NCI-H2029 treated with DMSO at 0.1 percent for 48 hours (cell line): ENCODE measurements around the gene FASTK.
A peak's percentile ranks its signal among the peaks of the same experiment; 100 is the strongest.
"Not testable (repeated sequence)": the region's sequence is repeated elsewhere in the genome, so short reads cannot be mapped to it uniquely, and the experiment has no call there.

ENCODE experiments used
- DNase-seq: peaks from one replicate; lab custom pipeline; 2025; lab: John Stamatoyannopoulos, UW

The FASTK gene

DNA sequence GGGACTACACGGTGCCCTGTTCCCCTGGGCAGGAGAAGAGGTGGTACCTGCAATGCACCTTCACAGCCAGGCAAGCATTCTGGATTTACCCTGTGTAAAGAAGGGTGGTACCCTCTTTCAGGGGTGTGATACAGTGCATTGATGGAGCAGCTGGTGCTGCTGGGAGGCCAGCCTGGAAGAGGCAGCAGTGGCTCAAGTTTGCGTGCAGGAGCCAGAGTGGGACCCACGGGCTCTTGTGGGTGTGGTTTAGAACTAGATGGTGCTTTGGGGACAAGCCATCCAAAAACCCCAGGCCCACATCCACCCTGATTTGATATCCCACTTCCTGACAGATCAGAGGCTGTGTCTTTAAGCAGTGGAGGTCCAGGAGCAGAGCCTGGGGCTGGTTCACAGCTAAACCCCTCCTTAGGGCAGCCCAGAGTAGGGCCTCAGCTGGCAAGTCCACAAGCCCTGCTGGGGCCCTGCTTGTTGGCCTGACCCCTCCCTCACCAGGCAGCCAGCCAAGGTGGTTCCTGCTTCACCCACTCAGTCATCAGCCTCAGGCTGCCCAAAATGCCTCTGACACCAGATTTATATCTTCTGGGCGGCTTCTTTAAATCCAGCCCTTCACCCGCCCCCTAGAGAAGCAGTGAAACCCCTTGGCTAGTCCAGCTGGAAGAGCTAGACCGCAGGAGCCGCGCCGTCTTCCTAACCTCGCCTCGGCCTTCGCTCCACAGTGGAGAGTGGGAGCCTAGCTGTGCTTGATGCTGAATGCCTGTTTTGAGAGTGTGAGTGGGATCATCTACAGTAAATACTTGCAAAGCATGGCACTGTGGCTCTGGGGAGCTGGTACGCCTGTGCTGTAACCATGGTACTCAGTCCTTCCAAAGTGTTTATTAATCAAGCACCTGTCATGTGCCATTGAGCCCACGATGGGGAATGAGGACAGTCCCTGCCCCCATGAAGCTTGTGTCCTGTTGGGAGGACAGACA is 33.7 kb downstream of the FASTK start:
- no peak for DNase-seq

DNA sequence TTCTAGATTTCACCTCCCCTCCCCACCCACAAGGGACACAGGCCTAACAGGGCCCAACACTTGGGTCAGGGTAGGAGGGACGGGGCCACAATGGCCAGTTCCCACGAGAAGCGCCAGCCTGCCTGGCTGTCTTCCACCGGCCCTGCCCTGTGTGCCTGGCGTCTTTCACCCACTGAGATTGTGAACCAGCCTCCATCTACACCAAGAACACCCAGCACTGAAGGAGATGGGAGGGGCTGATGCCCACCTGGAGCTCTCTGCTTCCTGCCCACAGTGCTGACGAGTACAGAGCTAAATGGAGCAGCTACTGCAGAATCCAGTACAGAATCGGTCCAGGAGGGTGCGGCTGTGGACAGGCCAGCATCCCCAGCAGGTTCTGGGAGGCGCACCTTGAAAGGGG is 34.6 kb downstream of the FASTK start:
- DNase-seq = no peak

DNA sequence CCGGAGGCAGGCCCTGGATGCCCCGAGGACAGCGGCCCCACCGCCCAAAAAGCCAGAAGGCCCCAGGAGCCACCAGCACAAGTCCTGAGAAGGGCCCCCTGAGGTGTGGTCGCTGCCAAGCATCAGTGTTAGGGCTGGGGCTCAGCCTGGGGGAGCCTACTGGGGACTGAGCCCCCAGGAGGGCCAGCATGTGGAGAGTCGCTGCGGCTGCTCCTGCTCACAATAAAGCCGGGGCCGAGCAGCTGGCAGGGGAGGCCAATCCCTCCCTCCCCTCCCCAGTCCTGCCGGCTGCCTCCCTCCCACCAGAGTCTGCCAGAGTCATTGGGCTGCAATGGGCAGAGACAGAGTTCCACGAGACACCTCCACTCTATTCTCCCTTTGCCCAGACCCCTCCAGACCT is 35.3 kb downstream of the FASTK start:
- no peak for DNase-seq

DNA sequence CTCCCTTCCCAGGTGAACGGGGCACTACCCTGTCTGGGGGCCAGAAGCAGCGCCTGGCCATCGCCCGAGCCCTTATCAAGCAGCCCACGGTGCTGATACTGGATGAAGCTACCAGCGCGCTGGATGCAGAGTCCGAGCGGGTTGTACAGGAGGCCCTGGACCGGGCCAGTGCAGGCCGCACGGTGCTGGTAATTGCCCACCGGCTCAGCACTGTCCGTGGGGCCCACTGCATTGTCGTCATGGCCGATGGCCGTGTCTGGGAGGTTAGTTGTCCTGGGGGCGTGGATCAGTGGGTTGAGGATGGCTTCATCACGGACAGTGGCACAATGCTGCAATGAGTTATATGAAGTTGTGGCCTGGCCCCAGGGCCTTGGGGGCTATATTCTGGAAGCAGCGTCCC is 36.6 kb downstream of the FASTK start:
- no peak for DNase-seq

DNA sequence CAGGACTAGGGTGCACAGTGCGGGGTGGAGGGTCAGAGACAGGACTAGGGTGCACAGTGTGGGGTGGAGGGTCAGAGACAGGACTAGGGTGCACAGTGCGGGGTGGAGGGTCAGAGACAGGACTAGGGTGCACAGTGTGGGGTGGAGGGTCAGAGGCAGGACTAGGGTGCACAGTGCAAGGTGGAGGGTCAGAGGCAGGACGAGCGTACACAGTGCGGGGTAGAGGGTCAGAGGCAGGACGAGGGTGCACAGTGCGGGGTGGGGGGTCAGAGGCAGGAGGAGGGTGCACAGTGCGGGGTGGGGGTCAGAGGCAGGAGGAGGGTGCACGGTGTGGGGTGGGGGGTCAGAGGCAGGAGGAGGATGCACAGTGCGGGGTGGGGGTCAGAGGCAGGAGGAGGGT is 37.2 kb downstream of the FASTK start:
- not testable (repeated sequence) for DNase-seq

DNA sequence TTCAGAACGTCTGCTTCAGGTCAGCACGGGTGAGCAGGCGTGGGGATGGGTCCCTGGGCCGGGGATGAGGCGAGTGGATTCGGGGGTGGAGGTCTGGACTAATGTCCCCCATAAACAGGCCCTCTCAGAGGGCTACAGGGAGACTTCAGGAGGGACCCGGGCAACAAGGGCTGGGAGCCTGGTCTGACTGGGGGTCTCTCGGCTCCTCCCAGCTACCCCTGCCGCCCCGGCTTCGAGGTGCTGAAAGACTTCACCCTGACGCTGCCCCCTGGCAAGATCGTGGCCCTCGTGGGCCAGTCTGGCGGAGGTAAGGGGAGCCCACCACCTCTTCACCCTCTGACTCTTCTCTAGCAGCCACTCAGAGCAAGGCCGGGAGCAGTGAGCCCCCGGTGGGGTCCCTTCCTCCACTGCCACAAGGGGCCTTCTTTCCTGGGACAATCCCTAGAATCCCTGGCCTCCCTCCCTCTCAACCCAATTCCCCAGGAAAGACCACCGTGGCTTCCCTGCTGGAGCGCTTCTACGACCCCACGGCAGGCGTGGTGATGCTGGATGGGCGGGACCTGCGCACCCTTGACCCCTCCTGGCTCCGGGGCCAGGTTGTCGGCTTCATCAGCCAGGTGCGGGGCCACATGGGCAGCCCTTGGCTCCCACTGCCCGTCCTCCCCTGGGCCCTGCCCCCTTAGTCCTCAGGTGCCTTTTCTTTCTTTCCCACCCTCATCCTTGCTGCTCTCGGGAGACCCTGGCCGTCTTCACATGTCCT is 39.8 kb downstream of the FASTK start:
- no peak for DNase-seq

DNA sequence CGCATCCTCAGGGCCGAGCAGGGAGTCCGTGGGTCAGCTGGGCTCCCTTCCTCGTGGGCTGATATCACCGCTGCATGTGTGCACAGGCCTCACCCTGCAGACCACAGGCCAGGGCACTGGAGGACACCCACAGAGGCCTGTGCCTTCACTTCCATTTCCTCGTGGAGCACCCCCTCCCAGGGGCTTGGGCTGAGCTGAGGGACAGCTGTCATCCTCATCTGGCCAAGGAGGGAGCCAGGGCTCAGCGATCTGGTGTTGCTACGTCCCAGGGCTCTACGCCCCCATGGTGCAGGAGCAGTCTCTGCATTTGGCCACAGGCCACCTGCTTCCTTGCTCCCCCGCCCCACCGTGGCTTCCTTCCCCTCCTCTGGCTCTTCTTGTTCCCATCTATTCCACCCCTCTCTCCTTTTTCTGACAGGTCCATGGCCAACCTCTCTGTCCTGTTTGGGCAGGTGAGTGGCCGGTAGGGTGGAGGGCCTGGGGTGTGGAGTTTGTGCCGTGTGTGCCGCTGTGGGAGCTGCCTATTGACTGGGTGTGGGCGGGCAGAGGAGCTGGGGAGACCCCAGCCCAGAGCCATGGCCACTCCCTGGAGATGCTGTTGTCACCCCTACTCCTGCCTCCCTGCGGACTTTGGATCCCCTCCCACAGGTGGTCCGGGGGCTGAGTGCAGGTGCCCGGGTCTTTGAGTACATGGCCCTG is 40.6 kb downstream of the FASTK start:
- DNase-seq = no peak

DNA sequence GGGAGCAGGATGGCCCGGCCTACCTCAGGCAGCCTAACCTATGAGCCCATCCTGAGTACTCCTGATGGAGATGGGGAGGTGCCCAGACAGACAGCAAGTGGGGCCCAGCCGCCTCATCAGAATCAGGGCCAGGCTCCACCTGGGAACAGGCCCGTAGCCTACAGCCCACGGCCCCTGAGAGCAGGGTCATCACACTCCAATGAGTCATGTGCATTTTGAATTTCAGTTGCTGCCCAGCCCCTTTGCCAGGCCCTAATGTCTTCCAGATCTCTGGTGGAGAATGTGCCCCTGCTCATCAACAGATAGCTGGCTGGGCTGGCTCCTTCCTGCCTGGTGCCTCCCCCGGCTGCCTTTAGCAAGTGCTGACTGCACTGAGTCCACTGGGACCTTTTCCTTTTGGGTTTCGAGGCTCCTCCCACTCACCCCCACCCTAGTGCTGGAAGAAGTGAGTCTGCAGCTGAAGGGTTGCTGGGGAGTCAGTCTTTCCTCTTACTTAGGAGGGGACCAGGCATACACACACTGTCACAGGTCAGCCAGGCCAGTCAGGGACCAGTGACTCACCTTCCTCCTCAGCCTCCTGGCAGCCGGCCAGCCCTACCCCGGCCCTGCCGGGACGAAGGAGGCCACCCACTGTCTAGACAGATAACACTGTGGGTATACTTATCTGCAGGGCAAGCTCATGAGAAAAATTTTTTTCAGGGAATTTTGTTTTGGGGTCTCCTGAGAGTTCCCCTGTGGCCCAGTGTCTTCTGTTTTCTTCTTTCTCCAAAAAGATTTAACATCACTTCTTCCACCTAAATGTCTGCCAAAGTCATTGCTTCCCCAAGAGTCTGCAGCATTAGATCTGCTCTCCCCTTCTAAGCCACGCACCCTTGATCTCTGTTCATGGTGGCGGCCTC is 41.4 kb downstream of the FASTK start:
- no peak for DNase-seq

DNA sequence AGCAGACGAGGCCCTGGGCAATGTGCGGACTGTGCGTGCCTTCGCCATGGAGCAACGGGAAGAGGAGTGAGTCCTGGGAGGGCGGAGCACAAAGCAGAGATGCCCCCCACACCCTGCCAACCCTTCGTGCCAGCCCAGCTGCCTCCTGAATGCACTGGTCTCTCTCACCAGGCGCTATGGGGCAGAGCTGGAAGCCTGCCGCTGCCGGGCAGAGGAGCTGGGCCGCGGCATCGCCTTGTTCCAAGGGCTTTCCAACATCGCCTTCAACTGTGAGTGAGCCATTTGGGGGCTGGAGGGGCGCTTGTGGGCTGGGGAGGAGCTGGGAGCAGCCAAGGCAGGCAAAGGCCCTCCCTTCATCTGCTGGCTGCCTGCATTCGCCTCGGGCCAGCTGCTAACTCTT is 44.7 kb downstream of the FASTK start:
- no peak for DNase-seq

DNA sequence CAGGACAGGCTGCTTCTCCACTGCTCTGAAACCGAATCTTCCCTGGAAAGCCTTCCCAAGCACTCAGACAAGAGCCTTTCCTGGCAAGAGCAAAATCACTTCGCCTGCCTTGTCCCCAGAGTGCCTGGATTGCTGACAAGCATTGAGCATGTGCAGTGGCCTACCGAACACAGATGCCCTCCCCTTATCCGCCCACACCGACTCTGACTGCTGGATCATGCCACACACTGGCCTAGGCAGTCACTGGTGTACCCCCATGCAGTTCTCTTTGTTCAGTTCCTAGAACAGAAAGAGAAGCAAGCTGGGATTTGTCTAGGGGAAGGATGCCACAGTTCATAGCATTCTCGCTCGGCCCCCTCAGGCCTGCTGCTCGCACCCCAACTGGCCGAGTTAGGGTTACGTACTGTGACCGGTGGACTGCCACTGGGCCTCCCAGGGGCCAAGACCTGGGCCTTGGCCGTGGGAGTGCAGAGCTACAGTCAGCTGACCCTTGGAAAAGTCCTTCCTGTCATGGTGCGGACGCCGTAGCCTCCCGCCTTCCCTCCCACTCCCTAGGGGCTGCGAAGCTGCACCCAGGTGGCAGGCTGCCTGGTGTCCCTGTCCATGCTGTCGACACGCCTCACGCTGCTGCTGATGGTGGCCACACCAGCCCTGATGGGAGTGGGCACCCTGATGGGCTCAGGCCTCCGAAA is 45.4 kb downstream of the FASTK start:
- no peak for DNase-seq

DNA sequence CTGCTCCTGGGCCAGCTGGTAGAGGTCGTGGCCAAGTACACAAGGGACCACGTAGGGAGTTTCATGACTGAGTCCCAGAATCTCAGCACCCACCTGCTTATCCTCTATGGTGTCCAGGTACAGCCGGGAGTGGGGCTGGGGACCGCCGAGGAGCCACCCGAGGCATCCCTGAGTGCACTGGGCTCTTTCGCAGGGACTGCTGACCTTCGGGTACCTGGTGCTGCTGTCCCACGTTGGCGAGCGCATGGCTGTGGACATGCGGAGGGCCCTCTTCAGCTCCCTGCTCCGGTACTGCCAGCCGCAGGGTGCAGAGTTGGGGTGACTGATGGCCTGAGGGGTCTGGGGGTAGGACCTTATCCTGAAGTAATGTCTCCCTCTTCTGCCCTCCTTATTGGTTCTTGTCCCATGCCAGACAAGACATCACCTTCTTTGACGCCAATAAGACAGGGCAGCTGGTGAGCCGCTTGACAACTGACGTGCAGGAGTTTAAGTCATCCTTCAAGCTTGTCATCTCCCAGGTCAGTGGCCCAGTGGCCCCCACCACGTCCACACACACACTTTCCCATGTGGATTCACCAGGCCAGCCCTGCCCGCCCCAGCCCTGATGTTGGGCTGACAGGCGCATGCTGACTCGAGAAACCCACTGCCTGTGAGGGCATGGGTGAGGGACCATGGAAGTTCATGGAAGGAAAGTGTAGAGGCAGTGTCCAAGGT is 46.1 kb downstream of the FASTK start:
- no peak for DNase-seq

DNA sequence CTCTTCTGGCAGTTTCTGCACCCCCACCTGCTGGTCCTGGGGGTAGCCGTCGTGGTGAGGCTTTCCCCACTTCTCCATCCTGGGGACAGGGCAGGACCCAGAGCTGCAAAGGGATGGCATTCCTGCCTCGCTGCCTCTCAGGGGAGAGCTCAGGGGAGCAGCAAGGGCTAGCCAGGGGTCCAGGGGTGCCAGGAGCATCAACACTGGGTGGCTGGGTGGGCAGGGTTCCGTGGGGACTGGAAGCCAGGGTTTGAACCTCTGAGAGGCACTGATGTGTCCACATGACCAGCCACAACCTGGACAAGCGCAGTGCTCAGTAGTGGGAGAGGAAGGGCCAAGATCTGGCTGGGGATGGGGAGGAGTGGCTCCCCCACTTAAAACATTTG is 46.8 kb downstream of the FASTK start:
- no peak for DNase-seq

DNA sequence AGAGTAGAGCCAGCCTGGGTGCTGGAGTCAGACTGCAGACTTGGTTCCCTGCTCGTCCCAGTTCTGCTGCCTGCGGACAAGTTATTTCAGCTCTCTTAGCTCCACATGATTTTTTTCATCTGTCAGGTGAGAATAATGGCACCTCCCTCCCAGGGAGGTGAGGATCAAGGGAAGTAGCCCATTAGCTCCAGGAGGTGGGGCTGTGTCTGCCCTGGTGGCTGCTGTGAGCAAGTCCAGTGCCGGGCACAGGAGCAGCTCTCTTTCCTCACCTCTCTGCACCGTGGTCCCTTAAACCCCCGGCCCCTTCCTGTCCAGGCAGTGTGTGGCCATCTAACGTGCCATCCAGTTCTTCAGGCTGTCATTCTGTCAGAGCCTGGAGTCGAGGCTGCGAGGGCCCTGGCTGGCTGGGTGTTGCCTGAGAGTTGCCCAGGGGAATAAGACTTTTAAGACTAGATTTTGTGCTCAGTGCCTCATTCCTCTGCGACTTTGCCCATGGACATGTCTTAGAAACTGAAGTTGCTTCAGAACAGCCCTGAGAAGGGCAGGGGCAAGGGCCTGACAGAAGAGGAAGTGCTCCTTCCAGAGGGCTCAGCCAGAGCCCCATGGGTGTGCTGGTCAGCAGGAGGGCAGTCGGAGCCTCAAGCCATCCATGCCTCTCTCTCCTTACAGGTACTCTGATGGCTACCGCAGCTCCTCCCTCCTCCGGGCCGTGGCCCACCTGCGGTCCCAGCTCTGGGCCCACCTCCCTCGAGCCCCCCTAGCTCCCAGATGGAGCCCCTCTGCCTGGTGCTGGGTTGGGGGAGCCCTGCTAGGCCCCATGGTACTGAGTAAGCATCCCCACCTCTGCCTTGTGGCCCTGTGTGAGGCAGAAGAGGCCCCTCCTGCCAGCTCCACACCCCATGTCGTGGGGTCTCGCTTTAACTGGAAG is 47.4 kb downstream of the FASTK start:
- DNase-seq = no peak

DNA sequence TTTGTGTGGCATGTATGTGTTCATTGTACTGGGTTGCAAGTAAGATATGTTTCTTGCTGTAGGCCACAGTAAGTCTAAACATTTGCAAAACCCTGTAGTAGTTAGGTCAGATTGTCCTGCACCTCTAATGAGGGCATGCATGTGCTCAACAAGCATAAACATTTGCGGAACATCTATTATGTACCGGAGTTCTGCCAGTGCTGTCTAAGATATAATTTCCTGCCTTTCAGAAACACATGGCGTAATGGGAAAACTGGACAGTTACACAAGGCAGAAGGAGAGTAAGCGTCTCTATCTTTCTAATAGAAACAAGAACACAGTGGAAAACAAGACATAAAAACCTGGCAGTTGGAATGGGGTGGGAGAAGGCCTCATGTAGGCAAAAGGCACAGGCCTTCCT is 49.6 kb downstream of the FASTK start:
- DNase-seq = no peak

DNA sequence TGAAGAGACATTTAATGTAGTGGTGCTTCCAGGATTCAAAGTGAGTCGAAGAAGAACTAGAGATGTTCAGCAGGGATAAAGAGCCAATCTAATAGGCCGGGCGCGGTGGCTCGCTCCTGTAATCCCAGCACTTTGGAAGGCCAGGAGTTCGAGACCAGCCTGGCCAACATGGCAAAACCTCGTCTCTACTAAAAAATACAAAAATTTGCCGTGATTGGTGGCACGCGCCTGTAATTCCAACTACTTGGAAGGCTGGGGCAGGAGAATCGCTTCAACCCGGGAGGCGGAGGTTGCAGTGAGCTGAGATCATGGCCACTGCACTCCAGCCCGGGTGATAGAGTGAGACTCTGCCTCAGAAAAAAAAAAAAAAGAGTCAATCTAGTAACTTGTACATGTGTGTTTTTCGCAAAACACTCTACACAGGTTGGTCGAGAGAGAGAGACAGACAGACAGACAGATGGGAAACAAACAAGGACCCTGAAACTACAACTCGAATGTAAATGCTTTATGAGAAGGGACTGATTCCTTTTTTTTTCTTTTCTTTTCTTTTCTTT is 51.6 kb downstream of the FASTK start:
- no peak for DNase-seq

DNA sequence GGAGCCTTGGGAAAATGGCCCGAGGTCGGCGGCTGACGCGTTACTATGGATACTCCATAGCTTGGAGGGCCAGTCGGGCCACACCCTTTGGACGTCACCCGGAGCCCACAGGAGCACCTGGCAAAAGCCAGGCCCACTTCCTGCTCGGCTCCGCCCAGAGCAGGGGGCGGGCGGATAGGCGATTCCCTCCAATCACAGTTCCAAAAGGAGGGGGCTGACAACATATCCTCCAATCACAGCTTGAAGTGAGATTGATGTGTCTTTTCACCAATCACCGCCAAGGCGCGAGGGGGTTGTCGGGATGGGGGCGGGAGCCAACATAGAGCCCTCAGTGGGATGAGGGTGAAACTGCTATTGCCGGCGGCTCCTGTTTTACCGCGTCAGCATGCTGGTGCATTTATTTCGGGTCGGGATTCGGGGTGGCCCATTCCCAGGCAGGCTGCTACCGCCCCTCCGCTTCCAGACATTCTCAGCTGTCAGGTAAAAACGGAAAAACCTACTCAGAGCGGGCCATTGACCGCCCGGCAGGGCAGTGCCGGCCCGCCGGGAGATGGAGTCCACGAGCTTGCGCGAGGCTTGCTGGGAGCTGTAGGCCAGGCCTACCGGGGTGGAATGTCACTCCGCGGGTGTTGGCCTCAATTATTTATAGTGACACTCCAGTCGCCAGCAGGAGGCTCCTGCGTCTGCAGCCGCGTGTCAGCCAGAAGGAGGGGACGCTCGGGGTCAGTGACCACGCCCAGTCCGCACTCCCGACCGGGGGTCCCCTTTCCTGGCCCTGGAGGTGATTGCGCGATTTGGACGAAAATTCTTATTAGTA is 52.3 kb downstream of the FASTK start, which contains the start of gene ABCB8:
ABCB8 (plus strand) TSS at position 320 of the 817 bp plus-strand sequence; CDS start at position 386, 66 bp downstream.
- DNase-seq = peak; percentile 90

DNA sequence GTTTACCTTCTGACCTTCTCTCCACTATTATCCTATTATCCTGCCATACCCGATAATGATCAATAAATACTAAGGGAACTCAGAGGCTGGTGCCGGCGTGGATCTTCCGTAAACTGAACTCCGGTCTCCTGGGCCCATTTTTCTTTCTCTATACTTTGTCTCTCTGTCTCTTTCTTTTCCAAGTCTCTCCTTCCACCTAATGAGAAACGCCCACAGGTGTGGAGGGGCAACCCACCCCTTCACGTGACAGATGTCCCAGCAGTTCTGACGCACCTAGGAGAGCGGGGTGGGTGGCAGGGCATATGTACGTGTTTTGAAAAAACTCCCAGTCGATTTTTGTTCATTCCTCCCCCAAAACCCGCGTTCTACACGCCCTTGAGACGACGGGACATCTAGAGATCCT is 52.9 kb downstream of the FASTK start:
- not testable (repeated sequence) for DNase-seq
